Heart right ventricle (tissue), 16 donors: ENCODE measurements around the gene SLU7. TPM values are rescaled to one million over a fixed set of nuclear protein-coding genes. Genes with fewer than 3 reads are reported as not detected.
A peak's percentile ranks its signal among the peaks of the same experiment; 100 is the strongest.
"Not testable (repeated sequence)": the region's sequence is repeated elsewhere in the genome, so short reads cannot be mapped to it uniquely, and the experiment has no call there.

Experiments
- ATAC-seq, 8 donors: fragments of 200-7000 bp; cut with Tn5 transposase; one replicate each; pipeline ENCODE4 v1.9.1; 2020; ENCODE audit warnings: mild to moderate bottlenecking in 8 of 8, moderate library complexity in 8 of 8, moderate number of reproducible peaks in 1 of 8
- DNase-seq, 2 donors: peaks; one replicate each; pipeline ENCODE4 v3.0.0-alpha.2; 2020
- H3K27ac ChIP-seq, 10 donors: fragments of 200-600 bp; sonication (generic) in 2 of 10; one replicate each; pipeline versions ENCODE4 v1.5.0 to v1.8.0; 2020 to 2022; ENCODE audit warnings: mild to moderate bottlenecking in 3 of 10
- H3K27me3 ChIP-seq, 7 donors: fragments of 200-600 bp; one replicate each; pipeline ENCODE4 v1.8.0; 2021 to 2022; ENCODE audit warnings: mild to moderate bottlenecking in 2 of 7
- H3K36me3 ChIP-seq, 9 donors: fragments of 200-600 bp; sonication (generic) in 1 of 9; one replicate each; pipeline versions ENCODE4 v1.5.0 to v1.8.0; 2020 to 2022; ENCODE audit warnings: mild to moderate bottlenecking in 2 of 9
- H3K4me1 ChIP-seq, 9 donors: fragments of 200-600 bp; sonication (generic) in 1 of 9; one replicate each; pipeline versions ENCODE4 v1.5.0 to v1.8.0; 2020 to 2022; ENCODE audit warnings: mild to moderate bottlenecking in 4 of 9
- H3K4me3 ChIP-seq, 10 donors: fragments of 200-600 bp; sonication (generic) in 2 of 10; one replicate each; pipeline versions ENCODE4 v1.5.0 to v1.8.0; 2020 to 2022; ENCODE audit warnings: mild to moderate bottlenecking in 7 of 10, moderate library complexity in 2 of 10
- H3K9me3 ChIP-seq, 11 donors: fragments of 200-600 bp in 10 of 11; sonication (generic) in 2 of 11; one replicate each; pipeline versions ENCODE4 v1.5.0 to v1.8.0; 2013 to 2022; ENCODE audit warnings: mild to moderate bottlenecking in 2 of 11, control low read depth in 1 of 11, moderate library complexity in 1 of 11
- CTCF ChIP-seq, 9 donors: fragments of 200-600 bp; sonication (generic) in 2 of 9; IDR thresholded peaks; one replicate each; pipeline versions ENCODE4 v1.5.0 to v1.8.0; 2021 to 2022; ENCODE audit warnings: antibody characterized with exemption in 9 of 9, mild to moderate bottlenecking in 5 of 9, moderate library complexity in 1 of 9
- WGBS, 2 donors: extraction: QIAGEN DNeasy Blood & Tissue Kit; methylation state at CpG; one replicate each; pipeline ENCODE4 v1.1.7; 2013; ENCODE audit warnings: inconsistent platforms in 1 of 2; 5-methylcytosine and 5-hydroxymethylcytosine counted together
- intact Hi-C, 10 donors: fragments of 100-400 bp; cut with DNase I; formaldehyde crosslinking; loops; one replicate each; pipeline versions ENCODE4 v1.11.1 to v1.14.2; 2022
- polyA plus RNA-seq, 2 donors: library from polyadenylated mRNA; stranded (reverse); fragments of 200-250 nt; gene quantifications; one replicate each; pipeline ENCODE4 v1.2.3, GENCODE V29; 2013
- total RNA-seq, 10 donors: library from RNA; stranded (reverse); fragmentation: NEBNext Ultra II Directional in 3 of 10; extraction: Animal tissue kit (Norgen Biotek cat#: 25700) in 3 of 10; gene quantifications; one replicate each; pipeline versions ENCODE4 v1.2.1 to v1.2.4, GENCODE V29; 2021 to 2023
- donor health status: Arrhythmogenic right ventricular cardiomyopathy.
- donor health status: ischemic (EF 13 %, LVEDD 7.1; RV severe dilation, severe dysfunction).
- donor health status: healthy with polysubstance abuse.
- donor health status: DM: no; HTN: yes; CAD: no.
- donor health status: DM: no; HTN: no; CAD: no.
- donor health status: ischemic (EF 25% LVEDD 6.9; RV normal size, moderate dysfunction).
- donor health status: ischemic (EF 25% LVEDD 5.7; RV mildly dilated, moderate dysfunction).
- donor health status: healthy.
- donor health status: DM: yes; HTN: yes; CAD: no.
- donor health status: Ischemic cardiomyopathy.
- donor health status: ischemic (EF 35%, LVEDD 5.7; RV mildly dilated, moderate dysfunction).
- donor health status: nonischemic (EF 11% LVEDD 7.7; RV severe dilation, severe dysfunction).
- donor health status: DM: yes; HTN: yes; CAD: no.
- donor health status: PGD.
- donor health status: ischemic (EF 29% LVEDD 5.4; RV normal size, mild dysfunction).
- donor health status: nonischemic (EF 23%, LVEDD 6.1; RV moderate dilation, normal function).

Gene SLU7
- total and polyA plus RNA-seq, 12 donors: 19.2 to 62.4 (median 40.6) TPM

DNA sequence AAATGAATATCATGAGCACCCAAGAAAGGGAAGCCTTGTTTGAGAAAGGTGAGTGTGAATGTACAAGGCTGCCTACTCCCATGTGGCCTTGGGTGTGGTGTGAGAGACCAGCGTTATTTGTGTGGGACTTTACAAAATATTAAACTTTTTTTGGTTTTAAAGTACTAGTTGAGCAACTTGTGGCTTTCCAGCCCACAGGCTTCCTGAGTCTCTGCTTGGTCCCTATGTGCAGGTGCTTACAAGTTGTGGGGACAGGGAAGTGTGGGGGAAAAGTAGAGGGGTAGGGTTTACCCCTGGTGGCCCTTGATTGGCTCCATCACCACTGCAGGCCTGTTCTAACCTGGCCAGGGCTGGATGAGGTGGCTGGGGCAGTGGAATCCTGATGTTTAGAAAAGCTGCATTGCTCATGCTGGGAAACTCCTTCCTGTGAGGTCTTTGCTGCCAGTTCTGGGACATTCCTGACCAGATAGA lies 22.5 kb upstream of the SLU7 start:
- H3K4me3 ChIP-seq: no peak overlapping the region
- WGBS, 2 donors: 36 to 70% methylated on average over 1 of the region's 1 CpG
- no peaks in the 10 kb centered on the region for H3K27me3 ChIP-seq
- no peak overlapping the region for H3K27ac ChIP-seq
- no peaks in the 10 kb centered on the region for H3K9me3 ChIP-seq
- H3K4me1 ChIP-seq: peaks cover 0 to 26% (median 6%) of the 10 kb centered on the region in 9 donors
- no peaks in the 10 kb centered on the region for H3K36me3 ChIP-seq
- DNase-seq (no peak), ATAC-seq (no peak)
- intact Hi-C loops: loop anchor here in 1 of 10 donors (5.0 kb wide), 1 partner anchor 66 kb away; no protein-coding TSS in a partner anchor
- no peak for TF ChIP-seq CTCF (IDR thresholded peaks at IDR 0.05)

- peak; percentile 86 to 96 (median 94) for TF ChIP-seq CTCF (IDR thresholded peaks at IDR 0.05)
- intact Hi-C loops: loop anchor here in 2 of 10 donors (2.0 to 5.0 kb wide), 2 partner anchors 68 to 70 kb away; no protein-coding TSS in a partner anchor
- H3K9me3 ChIP-seq: no peaks in the 10 kb centered on the region
- peak overlapping the region; percentile 9 to 55 (median 46) for H3K4me3 ChIP-seq
- 1% methylated on average over 11 of the region's 11 CpGs for WGBS, 2 donors
- H3K4me1 ChIP-seq: peaks cover 0 to 26% (median 6%) of the 10 kb centered on the region in 9 donors
- H3K36me3 ChIP-seq: no peaks in the 10 kb centered on the region
- ATAC-seq (peak; percentile 90 to 98 (median 95)), DNase-seq (peak; percentile 86 to 87)
- peak overlapping the region in 4 of 10 donors; percentile 23 to 56 (median 44) for H3K27ac ChIP-seq
- H3K27me3 ChIP-seq: peaks cover 0 to 7% (median 0%) of the 10 kb centered on the region in 7 donors
Observed at GRCh38 chr5:160439205-160439600, 20.3 kb upstream of the SLU7 start.

DNA sequence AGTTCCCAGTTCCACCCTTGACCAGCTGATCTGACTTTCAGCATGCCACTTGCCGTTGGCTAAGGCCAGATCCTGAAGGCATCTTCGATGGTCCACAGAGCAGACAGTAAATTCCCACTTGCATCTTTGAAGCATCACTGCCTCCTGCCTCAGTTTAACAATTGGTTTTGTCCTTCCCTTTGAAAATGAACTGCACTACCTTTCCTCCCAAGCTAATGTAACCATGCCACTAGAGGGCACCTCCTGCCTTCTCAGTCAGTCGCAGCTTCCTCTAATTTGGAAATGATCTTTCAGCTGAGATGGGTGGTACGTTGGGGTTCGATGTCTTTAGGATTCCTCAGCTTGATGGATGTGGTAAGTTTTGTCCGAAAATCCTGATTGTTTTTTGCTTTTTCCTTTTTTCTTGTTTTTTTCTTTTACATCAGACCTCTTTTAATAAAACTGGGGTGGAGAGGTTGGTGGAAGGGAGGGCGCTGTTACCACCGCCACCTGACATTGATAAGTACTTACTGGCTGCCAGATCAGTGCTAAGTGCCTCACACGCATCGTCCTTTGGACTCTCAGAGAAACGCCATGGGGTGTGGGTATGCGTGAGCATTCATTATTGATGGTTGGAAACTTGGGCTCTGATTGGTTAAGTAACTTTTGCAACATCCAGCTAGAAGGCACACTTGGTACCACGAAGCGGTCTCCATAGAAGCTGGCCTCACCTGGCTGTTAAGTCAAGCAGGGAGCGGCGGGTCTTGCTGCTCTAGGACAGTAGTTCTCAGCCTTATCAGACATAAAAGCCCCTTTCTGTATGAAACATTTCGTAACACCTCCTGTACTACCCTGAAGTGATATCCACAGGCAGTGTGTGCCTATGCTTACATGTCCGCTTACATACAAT lies 19.7 kb upstream of the SLU7 start:
- Histone ChIP-seq H3K4me3 (peak overlapping the region; percentile 9 to 55 (median 46)), H3K27ac (peak overlapping the region in 5 of 10 donors; percentile 23 to 56 (median 40)), H3K4me1 (peaks cover 0 to 26% (median 6%) of the 10 kb centered on the region in 9 donors), H3K9me3 (no peaks in the 10 kb centered on the region), H3K27me3 (peaks cover 0 to 7% (median 0%) of the 10 kb centered on the region in 7 donors), H3K36me3 (no peaks in the 10 kb centered on the region)
- ATAC-seq (peak; percentile 63 to 91 (median 82)), DNase-seq (peak in 1 of 2 donors; percentile 58)
- intact Hi-C loops: loop anchor here in 2 of 10 donors (2.0 to 5.0 kb wide), 2 partner anchors 69 to 70 kb away; no protein-coding TSS in a partner anchor
- 5% methylated on average over 18 of the region's 18 CpGs for WGBS, 2 donors
- TF ChIP-seq CTCF (IDR thresholded peaks at IDR 0.05): peak; percentile 40 to 82 (median 67)

- no peak for TF ChIP-seq CTCF (IDR thresholded peaks at IDR 0.05)
- no peak overlapping the region for H3K27ac ChIP-seq
- H3K4me1 ChIP-seq: peaks cover 0 to 26% (median 6%) of the 10 kb centered on the region in 9 donors
- H3K9me3 ChIP-seq: no peaks in the 10 kb centered on the region
- H3K4me3 ChIP-seq: no peak overlapping the region
- no peaks in the 10 kb centered on the region for H3K36me3 ChIP-seq
- no peak for DNase-seq
- intact Hi-C loops: loop anchor here in 1 of 10 donors (5.0 kb wide), 1 partner anchor 70 kb away; no protein-coding TSS in a partner anchor
- no peak for ATAC-seq
- peaks cover 0 to 7% (median 0%) of the 10 kb centered on the region in 7 donors for H3K27me3 ChIP-seq
Observed at GRCh38 chr5:160437271-160437670, 18.4 kb upstream of the SLU7 start.

DNA sequence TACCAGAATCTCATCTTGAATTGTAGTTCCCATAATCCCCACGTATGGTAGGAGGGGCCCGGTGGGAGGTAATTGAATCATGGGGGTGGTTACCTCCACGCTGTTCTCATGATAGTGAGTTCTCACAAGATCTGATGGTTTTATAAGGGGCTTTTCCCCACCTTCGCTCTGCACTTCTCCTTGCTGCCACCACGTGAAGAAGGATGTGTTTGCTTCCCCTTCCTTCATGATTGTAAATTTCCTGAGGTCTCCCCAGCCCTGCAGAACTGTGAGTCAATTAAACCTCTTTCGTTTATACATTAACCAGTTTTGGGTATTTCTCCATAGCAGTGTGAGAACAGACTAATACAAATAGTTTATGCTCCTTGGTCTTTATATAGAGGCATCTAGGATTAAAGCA lies 17.8 kb upstream of the SLU7 start:
- WGBS, 2 donors: 42 to 55% methylated on average over 6 of the region's 6 CpGs
- DNase-seq, H3K36me3 ChIP-seq, H3K27me3 ChIP-seq, H3K27ac ChIP-seq, H3K9me3 ChIP-seq, ATAC-seq, H3K4me3 ChIP-seq: not testable (repeated sequence)
- intact Hi-C loops: loop anchor here in 1 of 10 donors (5.0 kb wide), 1 partner anchor 71 kb away; no protein-coding TSS in a partner anchor
- peaks cover 0 to 26% (median 6%) of the 10 kb centered on the region in 9 donors for H3K4me1 ChIP-seq
